Measurements from ENCODE around the gene GORASP2.

Gene GORASP2

DNA sequence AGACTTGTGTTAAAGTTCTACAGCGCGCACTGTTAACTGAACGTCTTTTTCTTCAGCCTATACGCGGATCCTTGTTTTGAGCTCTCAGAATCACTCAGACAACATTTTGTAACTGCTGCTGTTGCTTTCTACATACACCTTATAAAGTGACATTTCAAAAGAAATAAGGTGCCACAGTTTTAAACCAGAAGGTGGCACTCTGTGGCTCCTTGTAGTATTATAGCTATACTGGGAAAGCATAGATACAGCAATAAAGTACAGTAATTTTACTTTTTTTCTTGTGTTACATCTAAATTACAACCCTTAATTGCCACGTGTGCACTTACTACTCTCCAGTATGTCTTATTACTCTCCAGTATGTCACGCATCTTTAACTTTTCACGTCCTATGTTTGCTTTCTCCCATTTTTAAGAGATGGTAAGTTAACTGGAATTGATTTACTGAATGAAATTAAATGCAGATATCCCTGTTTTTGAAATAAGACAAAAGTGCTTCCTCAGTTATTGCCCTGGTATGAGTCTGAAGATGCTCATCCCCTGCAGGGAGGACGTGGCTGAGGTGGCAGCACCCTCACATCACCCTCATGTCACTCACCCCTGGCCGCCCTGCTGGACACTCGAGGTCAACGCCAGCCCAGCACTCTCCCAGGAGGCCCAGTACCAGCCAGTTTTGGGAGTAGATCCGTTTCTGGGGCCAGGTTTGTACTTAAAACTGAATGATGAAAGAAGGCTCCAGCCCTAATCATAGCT, 37.8 kb downstream of the GORASP2 start:
- FAIRE-seq: no peak
- no peak for DNase-seq (ENCODE audit: insufficient read length, low spot score)
- TF ChIP-seq, protein P1, sequence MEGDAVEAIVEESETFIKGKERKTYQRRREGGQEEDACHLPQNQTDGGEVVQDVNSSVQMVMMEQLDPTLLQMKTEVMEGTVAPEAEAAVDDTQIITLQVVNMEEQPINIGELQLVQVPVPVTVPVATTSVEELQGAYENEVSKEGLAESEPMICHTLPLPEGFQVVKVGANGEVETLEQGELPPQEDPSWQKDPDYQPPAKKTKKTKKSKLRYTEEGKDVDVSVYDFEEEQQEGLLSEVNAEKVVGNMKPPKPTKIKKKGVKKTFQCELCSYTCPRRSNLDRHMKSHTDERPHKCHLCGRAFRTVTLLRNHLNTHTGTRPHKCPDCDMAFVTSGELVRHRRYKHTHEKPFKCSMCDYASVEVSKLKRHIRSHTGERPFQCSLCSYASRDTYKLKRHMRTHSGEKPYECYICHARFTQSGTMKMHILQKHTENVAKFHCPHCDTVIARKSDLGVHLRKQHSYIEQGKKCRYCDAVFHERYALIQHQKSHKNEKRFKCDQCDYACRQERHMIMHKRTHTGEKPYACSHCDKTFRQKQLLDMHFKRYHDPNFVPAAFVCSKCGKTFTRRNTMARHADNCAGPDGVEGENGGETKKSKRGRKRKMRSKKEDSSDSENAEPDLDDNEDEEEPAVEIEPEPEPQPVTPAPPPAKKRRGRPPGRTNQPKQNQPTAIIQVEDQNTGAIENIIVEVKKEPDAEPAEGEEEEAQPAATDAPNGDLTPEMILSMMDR (IDR thresholded peaks at IDR 0.05; ENCODE audit: insufficient read depth, missing control alignments): peak; percentile 30

DNA sequence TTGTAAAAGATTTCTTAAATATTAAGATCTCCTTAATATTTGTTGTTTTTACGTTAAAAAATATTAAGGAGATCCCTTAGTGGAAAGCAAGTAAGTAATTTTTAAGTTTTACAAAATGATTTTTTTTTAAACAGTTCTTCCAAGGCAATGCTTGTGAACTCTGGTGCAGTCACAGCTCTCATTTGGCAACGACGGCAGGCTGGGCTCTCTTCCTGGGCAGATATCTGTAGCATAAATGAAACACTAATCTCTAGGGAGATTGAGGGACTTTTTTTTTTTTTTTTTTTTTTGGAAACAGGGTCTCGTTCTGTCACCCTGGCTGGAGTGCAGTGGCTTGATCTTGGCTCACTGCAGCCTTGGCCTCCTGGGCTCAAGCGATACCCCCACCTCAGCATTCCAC, 38.5 kb downstream of the GORASP2 start:
- DNase-seq (ENCODE audit: insufficient read length, low spot score) (no peak), FAIRE-seq (no peak)
- TF ChIP-seq, protein P1 (IDR thresholded peaks at IDR 0.05; ENCODE audit: insufficient read depth, missing control alignments): no peak

DNA sequence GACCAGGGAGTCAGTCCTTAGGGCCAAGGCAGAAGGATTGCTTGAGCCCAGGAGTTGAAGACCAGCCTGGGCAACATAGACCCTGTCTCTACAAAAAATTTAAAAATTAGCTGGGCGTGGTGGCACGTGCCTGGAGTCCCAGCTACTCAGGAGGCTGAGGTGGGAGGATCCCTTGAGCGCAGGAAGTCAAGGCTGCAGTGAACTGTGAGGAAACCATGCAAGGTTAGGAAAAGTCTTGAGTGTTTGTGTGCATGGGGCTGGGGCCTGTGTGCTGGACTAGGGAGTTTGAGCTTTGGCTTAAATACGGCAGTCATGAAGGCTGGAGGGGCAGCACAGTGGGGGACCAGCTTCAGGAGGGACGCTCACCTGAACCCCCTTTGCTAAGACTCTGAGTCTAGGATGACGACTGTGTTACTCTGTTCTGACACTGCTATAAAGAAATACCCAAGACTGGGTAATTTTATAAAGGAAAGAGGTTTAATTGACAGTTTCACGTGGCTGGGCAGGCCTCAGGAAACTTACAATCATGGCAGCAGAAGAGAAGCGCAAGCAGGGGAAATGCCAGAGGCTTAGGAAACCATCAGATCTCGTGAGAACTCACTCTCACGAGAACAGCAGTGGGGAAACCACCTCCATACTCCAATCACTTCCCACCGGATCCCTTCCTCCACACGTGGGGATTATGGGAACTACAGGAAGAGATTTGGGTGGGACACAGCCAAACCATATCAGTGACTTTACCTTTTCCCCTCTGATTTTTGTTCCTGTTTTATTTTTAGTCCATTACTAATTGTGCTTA, 39.4 kb downstream of the GORASP2 start:
- no peak for FAIRE-seq
- TF ChIP-seq, protein P1 (IDR thresholded peaks at IDR 0.05; ENCODE audit: insufficient read depth, missing control alignments): no peak
- DNase-seq (ENCODE audit: insufficient read length, low spot score): no peak

DNA sequence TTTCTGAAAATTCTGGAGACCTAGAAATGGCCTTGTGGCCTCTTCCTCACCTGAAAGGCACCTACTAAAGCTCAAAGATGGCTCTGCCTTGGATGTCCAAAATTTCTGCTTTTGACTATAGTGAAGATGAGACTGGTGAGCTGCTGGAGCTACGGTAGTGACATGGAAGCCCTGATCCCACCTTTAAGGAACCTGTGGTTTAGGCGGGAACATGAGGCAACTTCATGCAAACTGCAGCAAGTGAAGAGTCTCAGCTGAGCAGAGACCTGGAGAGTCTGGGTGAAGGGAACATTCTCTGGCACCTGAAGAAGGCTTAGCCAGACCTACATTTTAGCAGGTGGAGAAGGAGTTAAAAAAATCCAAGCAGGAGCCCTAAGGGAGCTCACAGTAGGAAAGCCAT, 40.0 kb downstream of the GORASP2 start:
- TF ChIP-seq, protein P1 (IDR thresholded peaks at IDR 0.05; ENCODE audit: insufficient read depth, missing control alignments): no peak
- no peak for FAIRE-seq
- DNase-seq (ENCODE audit: insufficient read length, low spot score): no peak

DNA sequence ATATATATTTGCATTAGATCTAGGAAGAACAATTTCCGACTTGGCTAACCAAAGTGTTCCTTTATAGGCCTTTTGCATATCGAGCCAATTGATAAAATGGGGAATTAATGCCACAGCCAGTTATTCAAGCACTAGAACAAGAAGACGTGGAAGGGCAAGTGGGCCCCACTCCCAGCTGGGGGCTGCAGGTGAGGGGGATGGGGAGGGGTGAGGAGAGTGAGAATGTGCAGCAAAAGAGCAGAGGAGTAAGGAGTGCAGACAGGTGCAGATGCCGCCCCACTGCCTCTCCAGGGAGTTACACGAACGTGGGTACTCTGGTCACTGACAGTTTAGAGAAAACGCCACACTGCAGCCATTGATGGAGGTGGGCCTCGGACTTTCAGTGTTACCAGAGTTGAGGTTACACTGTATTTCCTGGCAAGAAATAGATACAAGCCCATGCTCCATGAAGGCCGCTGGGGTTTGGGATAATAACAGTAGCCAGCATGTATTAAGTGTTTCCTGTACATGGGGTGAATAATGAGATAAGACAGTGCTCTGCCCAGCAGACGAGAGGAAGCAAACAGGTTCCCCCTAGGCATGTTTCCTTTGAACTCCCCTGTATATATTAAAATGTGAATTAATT, 40.9 kb downstream of the GORASP2 start:
- TF ChIP-seq, protein P1 (IDR thresholded peaks at IDR 0.05; ENCODE audit: insufficient read depth, missing control alignments): no peak

DNA sequence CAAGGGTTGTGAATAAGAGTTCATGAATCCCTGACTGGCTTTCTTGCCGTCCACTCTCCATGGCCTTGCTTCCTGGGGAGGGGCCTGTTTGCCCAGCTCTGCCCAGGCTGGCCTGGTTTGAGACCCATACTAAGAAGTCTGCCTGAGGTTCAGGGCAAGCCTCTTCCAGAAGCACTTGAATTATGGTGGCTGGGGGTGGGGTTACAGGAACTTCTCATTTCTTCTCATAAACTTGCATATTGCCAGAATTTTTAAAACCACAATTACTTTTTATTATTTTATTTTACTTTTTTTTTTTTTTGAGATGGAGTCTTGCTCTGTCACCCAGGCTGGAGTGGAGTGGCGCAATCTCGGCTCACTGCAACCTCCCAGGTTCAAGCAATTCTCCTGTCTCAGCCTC, 42.0 kb downstream of the GORASP2 start:
- FAIRE-seq: no peak
- TF ChIP-seq, protein P1 (IDR thresholded peaks at IDR 0.05; ENCODE audit: insufficient read depth, missing control alignments): no peak
- DNase-seq (ENCODE audit: insufficient read length, low spot score): no peak

More for the DNA sequence above, 40.9 kb downstream of the GORASP2 start:
- DNase-seq (ENCODE audit: insufficient read length, low spot score) (no peak), FAIRE-seq (no peak)
